ENCODE measurements around the gene SOS1. TPM values are rescaled to one million over a fixed set of nuclear protein-coding genes. Genes with fewer than 3 reads are reported as not detected.
A peak's percentile ranks its signal among the peaks of the same experiment; 100 is the strongest.

SOS1 gene
- total RNA-seq, 6 donors from 2014 or later, result 10.4 to 51.2 (median 25.3) TPM

DNA sequence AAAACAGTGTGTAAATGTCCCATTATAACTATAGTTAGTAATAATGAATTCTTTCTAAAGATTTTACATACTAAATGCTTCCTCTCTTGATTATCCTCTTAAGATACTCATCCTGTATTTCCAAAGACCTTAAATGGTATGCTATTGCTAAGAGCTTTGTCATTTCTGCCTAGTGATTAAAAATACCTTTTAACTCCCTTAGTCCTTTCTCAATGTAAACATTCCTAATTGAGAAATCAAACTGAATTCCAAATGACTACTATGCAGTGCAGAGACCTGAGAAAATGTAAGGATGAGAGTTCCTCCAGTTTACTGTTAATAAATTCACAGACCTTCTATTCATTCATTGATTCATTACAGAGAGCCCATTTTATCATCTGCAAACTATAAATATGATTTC is 86.9 kb downstream of the SOS1 start:
- no peak for DNase-seq
- TF ChIP-seq POLR2A (IDR thresholded peaks at IDR 0.05) (no peak), EP300 (IDR thresholded peaks at IDR 0.05) (no peak), POLR2AphosphoS5 (IDR thresholded peaks at IDR 0.05) (no peak)
- TF ChIP-seq, protein P1, sequence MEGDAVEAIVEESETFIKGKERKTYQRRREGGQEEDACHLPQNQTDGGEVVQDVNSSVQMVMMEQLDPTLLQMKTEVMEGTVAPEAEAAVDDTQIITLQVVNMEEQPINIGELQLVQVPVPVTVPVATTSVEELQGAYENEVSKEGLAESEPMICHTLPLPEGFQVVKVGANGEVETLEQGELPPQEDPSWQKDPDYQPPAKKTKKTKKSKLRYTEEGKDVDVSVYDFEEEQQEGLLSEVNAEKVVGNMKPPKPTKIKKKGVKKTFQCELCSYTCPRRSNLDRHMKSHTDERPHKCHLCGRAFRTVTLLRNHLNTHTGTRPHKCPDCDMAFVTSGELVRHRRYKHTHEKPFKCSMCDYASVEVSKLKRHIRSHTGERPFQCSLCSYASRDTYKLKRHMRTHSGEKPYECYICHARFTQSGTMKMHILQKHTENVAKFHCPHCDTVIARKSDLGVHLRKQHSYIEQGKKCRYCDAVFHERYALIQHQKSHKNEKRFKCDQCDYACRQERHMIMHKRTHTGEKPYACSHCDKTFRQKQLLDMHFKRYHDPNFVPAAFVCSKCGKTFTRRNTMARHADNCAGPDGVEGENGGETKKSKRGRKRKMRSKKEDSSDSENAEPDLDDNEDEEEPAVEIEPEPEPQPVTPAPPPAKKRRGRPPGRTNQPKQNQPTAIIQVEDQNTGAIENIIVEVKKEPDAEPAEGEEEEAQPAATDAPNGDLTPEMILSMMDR (IDR thresholded peaks at IDR 0.05), result no peak
- H3K4me1 ChIP-seq, result no peaks in the 10 kb centered on the region
- no peak overlapping the region for H3K27ac ChIP-seq
- no peaks in the 10 kb centered on the region for H3K27me3 ChIP-seq
- no peak for ATAC-seq (ENCODE audit: low FRiP score in 2 of 2)
- H3K9me3 ChIP-seq, result no peaks in the 10 kb centered on the region
- peaks cover 5 to 28% (median 12%) of the 10 kb centered on the region in 4 donors for H3K36me3 ChIP-seq
- H3K4me3 ChIP-seq, result no peak overlapping the region

GRCh38 chr2:39027421-39027820 is 93.4 kb downstream of the SOS1 start:
- TF ChIP-seq, protein P1 (IDR thresholded peaks at IDR 0.05), result no peak
- TF ChIP-seq POLR2AphosphoS5 (IDR thresholded peaks at IDR 0.05), result no peak
- no peak for TF ChIP-seq POLR2A (IDR thresholded peaks at IDR 0.05)
- no peak for TF ChIP-seq EP300 (IDR thresholded peaks at IDR 0.05)
- Histone ChIP-seq H3K27ac (no peak overlapping the region), H3K9me3 (no peaks in the 10 kb centered on the region), H3K27me3 (no peaks in the 10 kb centered on the region), H3K36me3 (peaks cover under 1 to 35% (median 8%) of the 10 kb centered on the region in 4 donors), H3K4me1 (peaks cover 0 to 3% (median 0%) of the 10 kb centered on the region in 4 donors), H3K4me3 (no peak overlapping the region)
- ATAC-seq (ENCODE audit: low FRiP score in 2 of 2) (no peak), DNase-seq (no peak)

- Histone ChIP-seq H3K4me1 (peaks cover 0 to 4% (median 0%) of the 10 kb centered on the region in 4 donors), H3K27me3 (no peaks in the 10 kb centered on the region), H3K27ac (peak overlapping the region in 1 of 4 donors; percentile 55), H3K4me3 (no peak overlapping the region), H3K9me3 (no peaks in the 10 kb centered on the region), H3K36me3 (peaks cover 0 to 19% (median 3%) of the 10 kb centered on the region in 4 donors)
- WGBS, 2 donors, result 80 to 89% methylated on average over 4 of the region's 4 CpGs
- no peak for DNase-seq
- no peak for TF ChIP-seq EP300 (IDR thresholded peaks at IDR 0.05)
- no peak for TF ChIP-seq POLR2A (IDR thresholded peaks at IDR 0.05)
- TF ChIP-seq, protein P1 (IDR thresholded peaks at IDR 0.05), result no peak
- no peak for TF ChIP-seq POLR2AphosphoS5 (IDR thresholded peaks at IDR 0.05)
- ATAC-seq (ENCODE audit: low FRiP score in 2 of 2), result no peak
These were observed 96.0 kb downstream of the SOS1 start for GRCh38 chr2:39024833-39025232.

- peaks cover 0 to 4% (median 0%) of the 10 kb centered on the region in 4 donors for H3K4me1 ChIP-seq
- H3K27me3 ChIP-seq, result no peaks in the 10 kb centered on the region
- TF ChIP-seq, protein P1 (IDR thresholded peaks at IDR 0.05), result no peak
- no peak for TF ChIP-seq POLR2AphosphoS5 (IDR thresholded peaks at IDR 0.05)
- no peak for TF ChIP-seq EP300 (IDR thresholded peaks at IDR 0.05)
- no peak for TF ChIP-seq POLR2A (IDR thresholded peaks at IDR 0.05)
- H3K4me3 ChIP-seq, result no peak overlapping the region
- H3K36me3 ChIP-seq, result peaks cover 0 to 15% (median 3%) of the 10 kb centered on the region in 4 donors
- DNase-seq (no peak), ATAC-seq (ENCODE audit: low FRiP score in 2 of 2) (no peak)
- peak overlapping the region in 1 of 4 donors; percentile 54 for H3K27ac ChIP-seq
- 79 to 89% methylated on average over 3 of the region's 3 CpGs for WGBS, 2 donors
- no peaks in the 10 kb centered on the region for H3K9me3 ChIP-seq
These were observed 97.2 kb downstream of the SOS1 start for GRCh38 chr2:39023649-39024048.

GRCh38 chr2:39022642-39023235 is 98.1 kb downstream of the SOS1 start:
- H3K4me1 ChIP-seq, result peaks cover 0 to 6% (median 3%) of the 10 kb centered on the region in 4 donors
- DNase-seq, result no peak
- H3K36me3 ChIP-seq, result peaks cover 0 to 7% (median 3%) of the 10 kb centered on the region in 4 donors
- WGBS, 2 donors, result 70 to 71% methylated on average over 6 of the region's 6 CpGs
- TF ChIP-seq POLR2A (IDR thresholded peaks at IDR 0.05) (no peak), POLR2AphosphoS5 (IDR thresholded peaks at IDR 0.05) (no peak), EP300 (IDR thresholded peaks at IDR 0.05) (no peak)
- TF ChIP-seq, protein P1 (IDR thresholded peaks at IDR 0.05), result no peak
- H3K27ac ChIP-seq, result peak overlapping the region in 2 of 4 donors; percentile 28 to 54
- no peak overlapping the region for H3K4me3 ChIP-seq
- no peak for ATAC-seq (ENCODE audit: low FRiP score in 2 of 2)
- no peaks in the 10 kb centered on the region for H3K9me3 ChIP-seq
- no peaks in the 10 kb centered on the region for H3K27me3 ChIP-seq

Data from upper lobe of left lung (tissue), 6 donors.